Measurements from ENCODE around the gene POU2F1. TPM values are rescaled to one million over a fixed set of nuclear protein-coding genes. Genes with fewer than 3 reads are reported as not detected.

The POU2F1 gene
- polyA plus RNA-seq, 2 of the 4 experiments (the other 2 are of a cell fraction): 2.9 to 9.4 TPM

GRCh38 chr1:167430849-167431242, 210.2 kb downstream of the POU2F1 start:
- Histone ChIP-seq H3K9me3 (no peaks in the 10 kb centered on the region; the same call in 2 of the 3 replicates), H3K4me2 (no peak overlapping the region), H3K27ac (no peak overlapping the region), H3K4me3 (no peak overlapping the region), H3K4me1 (no peaks in the 10 kb centered on the region)
- 95% methylated on average over 9 of the region's 10 CpGs for WGBS (ENCODE audit: missing lambda C conversion rate)
- DNase-seq (ENCODE audit: low read depth in 1 of 2, low spot score in 1 of 2) (no peak), FAIRE-seq (no peak), ATAC-seq (peak in 1 of 2 experiments; percentile 16; a peak in 1 of 6 replicates)
- CTCF ChIA-PET: interaction anchor here (0.6 to 5.9 kb wide), 3 partner anchors 12 to 103 kb away, joined by 3 to 46 read pairs (median 5); no protein-coding TSS in a partner anchor
- no peak for TF ChIP-seq HOXB13 (CRISPR knock-in tag; IDR thresholded peaks at IDR 0.05; ENCODE audit: low read depth)
- no peak for TF ChIP-seq TFCP2L1 (CRISPR knock-in tag; IDR thresholded peaks at IDR 0.05)
- no peak for TF ChIP-seq CHD4 (IDR thresholded peaks at IDR 0.05; ENCODE audit: borderline replicate concordance)
- TF ChIP-seq HOXA7 (CRISPR knock-in tag; IDR thresholded peaks at IDR 0.05): no peak
- TF ChIP-seq, protein P1, sequence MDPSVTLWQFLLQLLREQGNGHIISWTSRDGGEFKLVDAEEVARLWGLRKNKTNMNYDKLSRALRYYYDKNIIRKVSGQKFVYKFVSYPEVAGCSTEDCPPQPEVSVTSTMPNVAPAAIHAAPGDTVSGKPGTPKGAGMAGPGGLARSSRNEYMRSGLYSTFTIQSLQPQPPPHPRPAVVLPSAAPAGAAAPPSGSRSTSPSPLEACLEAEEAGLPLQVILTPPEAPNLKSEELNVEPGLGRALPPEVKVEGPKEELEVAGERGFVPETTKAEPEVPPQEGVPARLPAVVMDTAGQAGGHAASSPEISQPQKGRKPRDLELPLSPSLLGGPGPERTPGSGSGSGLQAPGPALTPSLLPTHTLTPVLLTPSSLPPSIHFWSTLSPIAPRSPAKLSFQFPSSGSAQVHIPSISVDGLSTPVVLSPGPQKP (IDR thresholded peaks at IDR 0.05; ENCODE audit: low read depth, low read length): no peak
- TF ChIP-seq GATA3 (IDR thresholded peaks at IDR 0.05; ENCODE audit: borderline replicate concordance): no peak
- TF ChIP-seq BHLHE40 (IDR thresholded peaks at IDR 0.05; ENCODE audit: low read depth, low read length): no peak
- TF ChIP-seq CBX8 (IDR thresholded peaks at IDR 0.05): no peak
- no peak for TF ChIP-seq KDM1A (IDR thresholded peaks at IDR 0.05; ENCODE audit: low read depth)
- TF ChIP-seq RNF2 (IDR thresholded peaks at IDR 0.05; ENCODE audit: borderline replicate concordance, low read depth): no peak
- TF ChIP-seq KDM5A (IDR thresholded peaks at IDR 0.05): no peak
- TF ChIP-seq MAFK (IDR thresholded peaks at IDR 0.05; ENCODE audit: partially characterized antibody): no peak
- TF ChIP-seq REST (IDR thresholded peaks at IDR 0.05): no peak
- no peak for TF ChIP-seq HDAC2 (IDR thresholded peaks at IDR 0.05)
- TF ChIP-seq, protein P2, sequence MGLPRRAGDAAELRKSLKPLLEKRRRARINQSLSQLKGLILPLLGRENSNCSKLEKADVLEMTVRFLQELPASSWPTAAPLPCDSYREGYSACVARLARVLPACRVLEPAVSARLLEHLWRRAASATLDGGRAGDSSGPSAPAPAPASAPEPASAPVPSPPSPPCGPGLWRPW (IDR thresholded peaks at IDR 0.05): no peak
- TF ChIP-seq ZSCAN20 (CRISPR knock-in tag; IDR thresholded peaks at IDR 0.05): no peak
- no peak for TF ChIP-seq FOSL2 (IDR thresholded peaks at IDR 0.05)
- no peak for TF ChIP-seq FOSL2 (CRISPR knock-in tag; IDR thresholded peaks at IDR 0.05)
- TF ChIP-seq RAD21 (conservative IDR thresholded peaks at IDR 0.05 in 1 of 2, IDR thresholded peaks at IDR 0.05 in 1 of 2): no peak
- POLR2A ChIA-PET: no interaction called here

GRCh38 chr1:167431261-167431908, 210.7 kb downstream of the POU2F1 start:
- ChIA-PET CTCF (interaction anchor here (1.0 to 5.9 kb wide), 3 partner anchors 11 to 163 kb away, joined by 3 to 46 read pairs (median 6); no protein-coding TSS in a partner anchor), POLR2A (no interaction called here)
- no peak overlapping the region for H3K4me2 ChIP-seq
- H3K4me1 ChIP-seq: no peaks in the 10 kb centered on the region
- no peak for DNase-seq (ENCODE audit: low read depth in 1 of 2, low spot score in 1 of 2)
- H3K4me3 ChIP-seq: no peak overlapping the region
- no peak for FAIRE-seq
- 86% methylated on average over 14 of the region's 14 CpGs for WGBS (ENCODE audit: missing lambda C conversion rate)
- peak; percentile 18 to 28; a peak in 3 of 6 replicates for ATAC-seq
- no peaks in the 10 kb centered on the region; the same call in 2 of the 3 replicates for H3K9me3 ChIP-seq
- H3K27ac ChIP-seq: no peak overlapping the region
- TF ChIP-seq BCL3 (IDR thresholded peaks at IDR 0.05): no peak
- TF ChIP-seq, protein P1 (IDR thresholded peaks at IDR 0.05; ENCODE audit: low read depth, low read length): no peak
- TF ChIP-seq FOSB (CRISPR knock-in tag; IDR thresholded peaks at IDR 0.05): no peak
- no peak for TF ChIP-seq EHF (CRISPR knock-in tag; IDR thresholded peaks at IDR 0.05)
- no peak for TF ChIP-seq POLR2A (IDR thresholded peaks at IDR 0.05; ENCODE audit: low read length)
- TF ChIP-seq MAFK (IDR thresholded peaks at IDR 0.05; ENCODE audit: partially characterized antibody): no peak
- no peak for TF ChIP-seq SMC3 (IDR thresholded peaks at IDR 0.05)
- no peak for TF ChIP-seq KDM5A (IDR thresholded peaks at IDR 0.05)
- TF ChIP-seq HOXB13 (CRISPR knock-in tag; IDR thresholded peaks at IDR 0.05; ENCODE audit: low read depth): no peak
- TF ChIP-seq CTCF (IDR thresholded peaks at IDR 0.05): no peak
- no peak for TF ChIP-seq CHD2 (IDR thresholded peaks at IDR 0.05; ENCODE audit: low read length, partially characterized antibody)
- TF ChIP-seq EHMT2 (IDR thresholded peaks at IDR 0.05; ENCODE audit: low read depth): no peak
- no peak for TF ChIP-seq HOXA7 (CRISPR knock-in tag; IDR thresholded peaks at IDR 0.05)
- TF ChIP-seq TFCP2L1 (CRISPR knock-in tag; IDR thresholded peaks at IDR 0.05): no peak

All from A549 (cell line).